Measurements from ENCODE around the gene CEP128.

CEP128 gene

DNA sequence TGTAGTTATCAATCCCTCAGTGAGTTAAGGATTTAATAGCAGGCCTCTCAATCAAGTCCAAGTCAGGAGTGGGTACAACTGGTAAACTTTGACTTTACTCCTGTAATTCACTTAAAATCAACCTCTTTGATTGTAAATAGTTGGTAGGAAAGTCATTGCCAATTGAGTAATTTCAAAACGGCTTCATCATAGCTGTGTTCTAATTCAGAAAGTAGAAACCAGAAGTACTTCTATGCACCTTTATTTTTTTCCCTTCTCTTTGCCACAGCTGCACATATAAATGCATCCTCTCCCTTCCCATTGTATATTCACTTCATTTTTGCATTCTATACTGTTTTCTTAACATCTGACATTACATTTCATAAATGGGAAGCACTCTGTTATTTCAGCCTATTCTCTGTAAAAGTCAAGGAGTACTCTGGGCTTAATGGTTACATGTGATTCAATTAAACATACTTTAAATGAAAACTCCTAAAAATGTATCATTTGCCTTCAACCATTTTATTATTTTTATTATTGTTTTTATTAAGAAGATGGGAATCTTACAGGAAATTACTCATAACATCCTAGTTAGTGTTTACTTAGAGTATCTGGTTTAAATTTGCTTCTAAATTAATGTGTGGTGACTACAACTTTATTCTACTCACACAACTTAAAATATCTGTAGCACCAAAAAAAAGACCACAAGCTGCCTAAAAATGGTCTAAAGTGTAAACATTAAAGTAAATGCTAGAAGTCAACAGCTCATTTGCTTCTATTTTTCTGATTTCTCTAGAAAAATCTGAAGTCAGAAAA is 171.2 kb downstream of the CEP128 start:
- Histone ChIP-seq H2AK5ac (ENCODE audit: low read length) (no peak overlapping the region), H3K27ac (ENCODE audit: low read depth, low read length) (no peak overlapping the region), H3K23ac (ENCODE audit: low read length) (no peak overlapping the region), H2BK120ac (ENCODE audit: insufficient read depth, low read length, poor library complexity) (no peak overlapping the region), H3K79me1 (ENCODE audit: low read length) (no peaks in the 10 kb centered on the region), H3K79me2 (ENCODE audit: control insufficient read depth, insufficient read depth, low read length, poor library complexity) (no peaks in the 10 kb centered on the region), H3K4me2 (ENCODE audit: low read length) (no peak overlapping the region), H3K27me3 (ENCODE audit: insufficient read depth, low read length) (no peaks in the 10 kb centered on the region), H3K4me1 (ENCODE audit: control insufficient read depth in 1 of 2, insufficient read depth in 2 of 2, low read length in 2 of 2) (no peaks in the 10 kb centered on the region), H2AFZ (ENCODE audit: insufficient read depth, low read length, poor library complexity) (no peak overlapping the region), H4K8ac (ENCODE audit: low read depth, low read length) (no peak overlapping the region), H4K91ac (ENCODE audit: low read depth, low read length) (no peak overlapping the region), H3K4me3 (ENCODE audit: low read depth, low read length) (no peak overlapping the region), H2BK5ac (ENCODE audit: low read depth, low read length, poor library complexity) (no peak overlapping the region), H3K4ac (ENCODE audit: low read depth, low read length) (no peak overlapping the region), H3K9ac (ENCODE audit: low read length) (no peak overlapping the region), H3K14ac (ENCODE audit: low read length) (no peak overlapping the region), H4K12ac (ENCODE audit: low read depth, low read length) (no peak overlapping the region), H3K9me3 (ENCODE audit: insufficient read depth, low read depth, low read length) (no peaks in the 10 kb centered on the region), H3K18ac (ENCODE audit: low read length) (no peak overlapping the region), H3K36me3 (ENCODE audit: control insufficient read depth in 1 of 2, insufficient read depth in 2 of 2, low read length in 2 of 2) (no peaks in the 10 kb centered on the region), H2BK12ac (ENCODE audit: low read length) (no peak overlapping the region)
- DNase-seq: no peak
- no CpG with 5 or more reads among the region's 1 CpG for WGBS (ENCODE audit: extremely low coverage, insufficient coverage, insufficient read length)

DNA sequence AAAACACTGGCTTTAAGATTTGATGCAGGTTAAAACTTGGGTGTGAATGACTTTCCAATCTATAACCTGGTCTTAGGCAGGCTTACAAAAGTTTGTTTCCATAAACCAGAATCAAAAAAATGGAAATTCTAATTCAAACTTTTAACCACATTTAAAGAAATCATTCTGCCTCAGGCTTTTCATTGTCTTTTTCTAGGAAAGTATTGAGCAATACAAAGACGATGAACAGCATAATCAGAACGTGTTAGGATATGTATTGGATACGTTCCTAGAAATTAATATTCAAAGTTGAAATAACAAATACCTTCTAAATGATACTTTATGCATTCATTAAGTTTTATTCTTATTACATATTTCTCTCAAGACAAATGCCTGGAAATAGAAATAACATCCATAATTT is 172.9 kb downstream of the CEP128 start:
- WGBS (ENCODE audit: extremely low coverage, insufficient coverage, insufficient read length): no CpG with 5 or more reads among the region's 3 CpGs

DNA sequence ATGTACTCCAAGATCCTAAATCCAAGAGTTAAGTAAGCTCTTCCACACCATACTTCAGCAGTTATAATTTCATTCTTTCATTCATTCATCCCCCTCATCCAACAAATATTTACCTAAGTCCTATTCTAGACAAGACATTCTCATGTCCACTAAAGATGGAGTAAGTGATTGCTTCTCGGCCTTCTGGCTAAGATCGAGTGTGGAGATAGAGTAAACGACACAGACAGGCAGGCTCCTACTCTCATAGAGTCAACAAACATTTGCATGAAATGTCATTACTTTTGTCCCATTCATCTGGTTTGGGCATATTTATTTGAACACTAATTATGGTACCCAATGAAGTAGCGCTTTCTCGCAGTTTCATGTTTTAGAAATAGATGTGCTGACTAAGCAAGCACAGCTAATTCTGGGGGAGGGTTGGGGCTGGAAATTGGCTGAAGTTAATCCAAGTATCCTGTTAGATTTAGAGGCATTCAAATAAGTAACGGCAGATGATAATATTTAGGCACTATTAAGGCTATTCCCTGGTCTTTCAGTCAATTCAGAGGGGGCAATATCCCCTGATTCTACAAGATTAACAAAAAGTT is 176.5 kb downstream of the CEP128 start:
- Histone ChIP-seq H3K4me2 (ENCODE audit: low read length) (no peak overlapping the region), H3K23ac (ENCODE audit: low read length) (no peak overlapping the region), H3K9ac (ENCODE audit: low read length) (no peak overlapping the region), H2AK5ac (ENCODE audit: low read length) (no peak overlapping the region), H3K4ac (ENCODE audit: low read depth, low read length) (no peak overlapping the region), H4K91ac (ENCODE audit: low read depth, low read length) (no peak overlapping the region), H4K8ac (ENCODE audit: low read depth, low read length) (no peak overlapping the region), H2BK12ac (ENCODE audit: low read length) (no peak overlapping the region), H3K4me3 (ENCODE audit: low read depth, low read length) (no peak overlapping the region), H3K18ac (ENCODE audit: low read length) (no peak overlapping the region), H4K12ac (ENCODE audit: low read depth, low read length) (no peak overlapping the region), H3K79me1 (ENCODE audit: low read length) (no peaks in the 10 kb centered on the region), H3K4me1 (ENCODE audit: control insufficient read depth in 1 of 2, insufficient read depth in 2 of 2, low read length in 2 of 2) (no peaks in the 10 kb centered on the region), H3K36me3 (ENCODE audit: control insufficient read depth in 1 of 2, insufficient read depth in 2 of 2, low read length in 2 of 2) (no peaks in the 10 kb centered on the region), H3K27ac (ENCODE audit: low read depth, low read length) (no peak overlapping the region), H3K79me2 (ENCODE audit: control insufficient read depth, insufficient read depth, low read length, poor library complexity) (no peaks in the 10 kb centered on the region), H2AFZ (ENCODE audit: insufficient read depth, low read length, poor library complexity) (no peak overlapping the region), H3K27me3 (ENCODE audit: insufficient read depth, low read length) (no peaks in the 10 kb centered on the region), H2BK120ac (ENCODE audit: insufficient read depth, low read length, poor library complexity) (no peak overlapping the region), H3K14ac (ENCODE audit: low read length) (no peak overlapping the region), H2BK5ac (ENCODE audit: low read depth, low read length, poor library complexity) (no peak overlapping the region), H3K9me3 (ENCODE audit: insufficient read depth, low read depth, low read length) (no peaks in the 10 kb centered on the region)
- DNase-seq: no peak
- WGBS (ENCODE audit: extremely low coverage, insufficient coverage, insufficient read length): no CpG with 5 or more reads among the region's 6 CpGs

More for the DNA sequence above, 172.9 kb downstream of the CEP128 start:
- Histone ChIP-seq H3K27ac (ENCODE audit: low read depth, low read length) (no peak overlapping the region), H3K79me2 (ENCODE audit: control insufficient read depth, insufficient read depth, low read length, poor library complexity) (no peaks in the 10 kb centered on the region), H3K14ac (ENCODE audit: low read length) (no peak overlapping the region), H3K9me3 (ENCODE audit: insufficient read depth, low read depth, low read length) (no peaks in the 10 kb centered on the region), H3K18ac (ENCODE audit: low read length) (no peak overlapping the region), H2AFZ (ENCODE audit: insufficient read depth, low read length, poor library complexity) (no peak overlapping the region), H3K4ac (ENCODE audit: low read depth, low read length) (no peak overlapping the region), H2AK5ac (ENCODE audit: low read length) (no peak overlapping the region), H2BK120ac (ENCODE audit: insufficient read depth, low read length, poor library complexity) (no peak overlapping the region), H3K9ac (ENCODE audit: low read length) (no peak overlapping the region), H3K23ac (ENCODE audit: low read length) (no peak overlapping the region), H3K4me3 (ENCODE audit: low read depth, low read length) (no peak overlapping the region), H3K79me1 (ENCODE audit: low read length) (no peaks in the 10 kb centered on the region), H3K36me3 (ENCODE audit: control insufficient read depth in 1 of 2, insufficient read depth in 2 of 2, low read length in 2 of 2) (no peaks in the 10 kb centered on the region), H2BK12ac (ENCODE audit: low read length) (no peak overlapping the region), H3K4me2 (ENCODE audit: low read length) (no peak overlapping the region), H4K8ac (ENCODE audit: low read depth, low read length) (no peak overlapping the region), H4K12ac (ENCODE audit: low read depth, low read length) (no peak overlapping the region), H4K91ac (ENCODE audit: low read depth, low read length) (no peak overlapping the region), H2BK5ac (ENCODE audit: low read depth, low read length, poor library complexity) (no peak overlapping the region), H3K27me3 (ENCODE audit: insufficient read depth, low read length) (no peaks in the 10 kb centered on the region), H3K4me1 (ENCODE audit: control insufficient read depth in 1 of 2, insufficient read depth in 2 of 2, low read length in 2 of 2) (no peaks in the 10 kb centered on the region)
- no peak for DNase-seq

DNA sequence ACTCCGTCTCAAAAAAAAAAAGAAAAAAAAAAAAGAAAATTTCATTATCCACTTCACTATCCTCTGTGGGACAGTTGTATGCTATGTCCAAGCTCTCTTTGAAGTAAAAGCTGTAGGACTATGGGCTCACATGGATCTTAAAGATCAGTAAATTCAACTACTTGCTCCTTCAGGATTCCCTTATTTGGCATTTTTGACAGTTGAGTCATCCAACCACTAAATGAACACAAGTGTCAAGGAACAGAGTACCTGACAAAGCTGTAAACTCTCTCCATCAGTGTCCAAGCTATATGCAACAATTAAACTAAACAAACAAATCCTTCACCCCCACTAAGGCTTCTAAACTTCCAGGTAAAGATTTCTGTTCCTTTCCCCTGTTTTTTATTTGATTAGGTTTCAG is 177.0 kb downstream of the CEP128 start:
- no peaks in the 10 kb centered on the region for H3K4me1 ChIP-seq (ENCODE audit: control insufficient read depth in 1 of 2, insufficient read depth in 2 of 2, low read length in 2 of 2)
- no peak overlapping the region for H3K4me2 ChIP-seq (ENCODE audit: low read length)
- H2AFZ ChIP-seq (ENCODE audit: insufficient read depth, low read length, poor library complexity): no peak overlapping the region
- H3K4ac ChIP-seq (ENCODE audit: low read depth, low read length): no peak overlapping the region
- H3K27ac ChIP-seq (ENCODE audit: low read depth, low read length): no peak overlapping the region
- no peak overlapping the region for H3K18ac ChIP-seq (ENCODE audit: low read length)
- no peak overlapping the region for H2BK12ac ChIP-seq (ENCODE audit: low read length)
- H3K14ac ChIP-seq (ENCODE audit: low read length): no peak overlapping the region
- H3K36me3 ChIP-seq (ENCODE audit: control insufficient read depth in 1 of 2, insufficient read depth in 2 of 2, low read length in 2 of 2): no peaks in the 10 kb centered on the region
- H3K23ac ChIP-seq (ENCODE audit: low read length): no peak overlapping the region
- no peak overlapping the region for H4K8ac ChIP-seq (ENCODE audit: low read depth, low read length)
- H3K79me2 ChIP-seq (ENCODE audit: control insufficient read depth, insufficient read depth, low read length, poor library complexity): no peaks in the 10 kb centered on the region
- H2BK120ac ChIP-seq (ENCODE audit: insufficient read depth, low read length, poor library complexity): no peak overlapping the region
- no peaks in the 10 kb centered on the region for H3K27me3 ChIP-seq (ENCODE audit: insufficient read depth, low read length)
- peak in 1 of 2 donors; percentile 39 for DNase-seq
- no peak overlapping the region for H4K12ac ChIP-seq (ENCODE audit: low read depth, low read length)
- no peak overlapping the region for H3K9ac ChIP-seq (ENCODE audit: low read length)
- no peaks in the 10 kb centered on the region for H3K9me3 ChIP-seq (ENCODE audit: insufficient read depth, low read depth, low read length)
- no peaks in the 10 kb centered on the region for H3K79me1 ChIP-seq (ENCODE audit: low read length)
- H2BK5ac ChIP-seq (ENCODE audit: low read depth, low read length, poor library complexity): no peak overlapping the region
- H2AK5ac ChIP-seq (ENCODE audit: low read length): no peak overlapping the region
- no peak overlapping the region for H3K4me3 ChIP-seq (ENCODE audit: low read depth, low read length)
- H4K91ac ChIP-seq (ENCODE audit: low read depth, low read length): no peak overlapping the region
- no CpG with 5 or more reads among the region's 1 CpG for WGBS (ENCODE audit: extremely low coverage, insufficient coverage, insufficient read length)
